Stimulated activated effector memory CD8-positive, alpha-beta T cell treated with anti-CD3 and anti-CD28 coated beads, Interleukin-12 subunit alpha, Interleukin-12 subunit beta, amount 100 ng/mL, for 72 hours (primary cell): ENCODE data around the gene GPAM.
"Not testable (repeated sequence)": the region's sequence is repeated elsewhere in the genome, so short reads cannot be mapped to it uniquely, and the experiment has no call there.

ENCODE experiments used
- ATAC-seq: fragments of 150-1000 bp; cut with Tn5 transposase; 2 replicates; pipeline ENCODE4 v1.10.0; 2021
- DNase-seq, 2 donors: peaks; one replicate each; pipeline ENCODE4 v3.0.0; 2021 to 2022; ENCODE audit warnings: low spot score in 2 of 2
- H3K27ac Mint-ChIP-seq: one replicate; pipeline ENCODE4 v1.8.0; 2022; ENCODE audit warnings: mild to moderate bottlenecking, mixed read lengths
- H3K36me3 Mint-ChIP-seq: one replicate; pipeline ENCODE4 v1.8.0; 2022; ENCODE audit warnings: mild to moderate bottlenecking, mixed read lengths
- H3K4me1 Mint-ChIP-seq: one replicate; pipeline ENCODE4 v1.8.0; 2022; ENCODE audit warnings: mixed read lengths
- H3K4me3 Mint-ChIP-seq: one replicate; pipeline ENCODE4 v1.8.0; 2022; ENCODE audit warnings: mild to moderate bottlenecking, mixed read lengths
- H3K9me3 Mint-ChIP-seq: one replicate; pipeline ENCODE4 v1.8.0; 2022; ENCODE audit warnings: mixed read lengths

GPAM gene

GRCh38 chr10:112202561-112203241 is 19.1 kb upstream of the GPAM start:
- peak; percentile 84 for ATAC-seq
- DNase-seq = no peak
- H3K4me3 Mint-ChIP-seq = peak overlapping the region; percentile 1
- no peak overlapping the region for H3K27ac Mint-ChIP-seq
- no peaks in the 10 kb centered on the region for H3K9me3 Mint-ChIP-seq
- H3K36me3 Mint-ChIP-seq = no peaks in the 10 kb centered on the region
- H3K4me1 Mint-ChIP-seq = peaks cover 12% of the 10 kb centered on the region

DNA sequence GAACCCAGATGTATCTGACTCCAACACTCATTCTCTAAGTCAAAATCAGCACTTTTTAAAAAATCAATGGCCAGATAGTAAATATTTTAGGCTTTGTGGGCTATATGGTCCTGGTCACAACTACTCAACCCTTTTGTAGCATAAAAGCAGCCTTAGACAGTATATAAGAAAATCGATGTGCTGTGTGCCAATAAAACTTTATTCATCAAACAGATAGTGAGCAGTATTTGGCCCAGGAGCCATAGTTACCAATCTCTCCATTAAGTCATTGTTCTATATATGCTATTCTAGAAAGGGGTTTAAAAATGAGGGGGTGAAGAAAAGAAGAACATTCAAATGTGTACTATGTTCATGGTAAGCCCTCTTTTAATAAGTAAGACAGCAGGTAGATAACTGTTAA is 18.5 kb upstream of the GPAM start:
- no peak for ATAC-seq
- no peak for DNase-seq
- no peaks in the 10 kb centered on the region for H3K36me3 Mint-ChIP-seq
- no peaks in the 10 kb centered on the region for H3K9me3 Mint-ChIP-seq
- peaks cover 12% of the 10 kb centered on the region for H3K4me1 Mint-ChIP-seq
- no peak overlapping the region for H3K27ac Mint-ChIP-seq
- H3K4me3 Mint-ChIP-seq = no peak overlapping the region

- Mint-ChIP-seq H3K4me1 (peaks cover 12% of the 10 kb centered on the region), H3K36me3 (no peaks in the 10 kb centered on the region), H3K4me3 (no peak overlapping the region), H3K27ac (no peak overlapping the region), H3K9me3 (no peaks in the 10 kb centered on the region)
- ATAC-seq (no peak), DNase-seq (no peak)
Observed at GRCh38 chr10:112201334-112201733, 17.8 kb upstream of the GPAM start.

DNA sequence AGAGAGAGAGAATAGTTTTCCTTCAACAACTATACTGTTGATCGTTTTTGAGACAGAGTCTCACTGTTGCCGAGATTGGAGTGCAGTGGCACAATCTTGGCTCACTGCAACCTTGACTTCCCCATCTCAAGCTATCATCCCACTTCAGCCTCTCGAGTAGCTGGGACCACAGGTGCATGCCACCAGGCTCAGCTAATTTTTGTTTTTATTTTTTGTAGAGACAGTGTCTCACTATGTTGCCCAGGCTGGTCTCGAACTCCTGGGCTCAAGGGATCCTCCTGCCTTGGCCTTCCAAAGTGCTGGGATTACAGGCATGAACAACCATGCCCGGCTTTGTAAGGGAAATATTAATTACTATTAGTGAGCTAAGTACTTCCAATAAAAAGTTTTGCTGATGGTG is 16.7 kb upstream of the GPAM start:
- ATAC-seq, H3K9me3 Mint-ChIP-seq, DNase-seq, H3K27ac Mint-ChIP-seq, H3K36me3 Mint-ChIP-seq, H3K4me3 Mint-ChIP-seq: not testable (repeated sequence)
- peaks cover 12% of the 10 kb centered on the region for H3K4me1 Mint-ChIP-seq

- H3K36me3 Mint-ChIP-seq, H3K9me3 Mint-ChIP-seq, H3K4me3 Mint-ChIP-seq, H3K27ac Mint-ChIP-seq, H3K4me1 Mint-ChIP-seq, ATAC-seq, DNase-seq: not testable (repeated sequence)
Observed at GRCh38 chr10:112197662-112198061, 14.1 kb upstream of the GPAM start.

- Mint-ChIP-seq H3K4me3 (no peak overlapping the region), H3K4me1 (no peaks in the 10 kb centered on the region), H3K27ac (no peak overlapping the region), H3K36me3 (no peaks in the 10 kb centered on the region), H3K9me3 (no peaks in the 10 kb centered on the region)
- no peak for ATAC-seq
- DNase-seq = no peak
Observed at GRCh38 chr10:112195224-112195623, 11.7 kb upstream of the GPAM start.

DNA sequence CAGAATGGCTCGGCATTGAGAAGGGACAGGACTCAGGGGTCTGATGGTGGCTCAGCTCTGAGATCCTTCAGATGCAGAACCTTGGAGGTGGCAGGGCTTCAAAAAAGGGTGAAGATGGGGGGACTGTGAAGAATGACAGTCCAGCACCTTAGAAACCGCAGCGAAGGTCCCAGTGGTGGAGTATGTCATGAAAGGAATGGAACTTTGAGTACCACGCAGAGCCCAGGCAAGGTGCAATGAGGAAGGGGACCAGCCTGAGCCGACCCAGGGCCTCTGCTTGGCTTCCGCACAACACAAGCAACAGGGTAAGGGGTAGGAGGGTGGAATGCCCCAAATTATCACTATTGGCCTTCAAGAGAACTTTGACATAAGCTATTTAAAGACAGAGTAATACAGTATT is 8.2 kb upstream of the GPAM start:
- ATAC-seq (no peak), DNase-seq (no peak)
- Mint-ChIP-seq H3K4me3 (no peak overlapping the region), H3K27ac (no peak overlapping the region), H3K4me1 (no peaks in the 10 kb centered on the region), H3K9me3 (no peaks in the 10 kb centered on the region), H3K36me3 (no peaks in the 10 kb centered on the region)

GRCh38 chr10:112191041-112191590 is 7.6 kb upstream of the GPAM start:
- Mint-ChIP-seq H3K36me3 (no peaks in the 10 kb centered on the region), H3K4me3 (no peak overlapping the region), H3K27ac (no peak overlapping the region)

GRCh38 chr10:112189465-112189864 is 5.9 kb upstream of the GPAM start:
- Mint-ChIP-seq H3K4me3 (no peak overlapping the region), H3K36me3 (no peaks in the 10 kb centered on the region), H3K9me3 (no peaks in the 10 kb centered on the region), H3K4me1 (peaks cover 11% of the 10 kb centered on the region), H3K27ac (no peak overlapping the region)
- no peak for DNase-seq
- no peak for ATAC-seq

More at GRCh38 chr10:112191041-112191590, 7.6 kb upstream of the GPAM start:
- no peak for ATAC-seq
- no peaks in the 10 kb centered on the region for H3K4me1 Mint-ChIP-seq
- no peak for DNase-seq
- H3K9me3 Mint-ChIP-seq = no peaks in the 10 kb centered on the region

DNA sequence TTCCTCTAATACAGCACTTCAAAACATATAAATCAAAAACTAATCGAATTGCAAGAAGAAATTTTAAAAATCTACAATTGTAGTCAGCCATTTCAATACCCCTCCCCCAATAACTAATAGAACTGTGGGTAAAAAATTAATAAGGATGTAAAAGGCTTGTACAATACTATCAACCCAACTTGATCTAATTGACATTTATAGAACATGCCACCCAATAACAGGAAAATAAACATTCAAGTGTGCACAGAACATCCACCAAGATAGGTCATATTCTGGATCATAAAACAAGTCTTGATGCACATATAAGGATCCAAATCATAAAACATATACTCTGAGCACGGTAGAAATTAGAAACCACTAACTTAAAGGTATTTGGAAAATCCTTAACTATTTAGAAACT is 4.0 kb upstream of the GPAM start:
- no peaks in the 10 kb centered on the region for H3K9me3 Mint-ChIP-seq
- H3K4me3 Mint-ChIP-seq = no peak overlapping the region
- ATAC-seq (no peak), DNase-seq (no peak)
- H3K36me3 Mint-ChIP-seq = peaks cover 13% of the 10 kb centered on the region
- H3K27ac Mint-ChIP-seq = no peak overlapping the region
- H3K4me1 Mint-ChIP-seq = peaks cover 28% of the 10 kb centered on the region

DNA sequence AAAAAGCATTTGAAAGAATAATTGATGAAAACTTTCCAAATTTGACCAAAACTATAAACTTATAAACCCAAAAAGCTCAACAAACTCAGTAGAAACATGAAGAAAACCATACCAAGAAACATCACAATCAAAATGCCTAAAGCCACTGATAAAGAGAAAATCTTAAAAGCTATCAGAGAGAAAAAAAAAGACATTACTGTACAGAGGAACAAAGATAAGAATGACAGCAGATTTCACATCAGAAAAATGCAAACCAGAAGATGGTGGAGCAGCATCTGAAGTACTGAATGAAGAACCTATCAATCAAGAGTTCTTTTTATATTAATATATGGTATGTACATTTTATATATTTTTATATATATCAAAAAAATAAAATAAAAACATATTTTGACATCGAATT is 2.4 kb upstream of the GPAM start:
- peak overlapping the region; percentile 20 for H3K4me3 Mint-ChIP-seq
- H3K27ac Mint-ChIP-seq = no peak overlapping the region

DNA sequence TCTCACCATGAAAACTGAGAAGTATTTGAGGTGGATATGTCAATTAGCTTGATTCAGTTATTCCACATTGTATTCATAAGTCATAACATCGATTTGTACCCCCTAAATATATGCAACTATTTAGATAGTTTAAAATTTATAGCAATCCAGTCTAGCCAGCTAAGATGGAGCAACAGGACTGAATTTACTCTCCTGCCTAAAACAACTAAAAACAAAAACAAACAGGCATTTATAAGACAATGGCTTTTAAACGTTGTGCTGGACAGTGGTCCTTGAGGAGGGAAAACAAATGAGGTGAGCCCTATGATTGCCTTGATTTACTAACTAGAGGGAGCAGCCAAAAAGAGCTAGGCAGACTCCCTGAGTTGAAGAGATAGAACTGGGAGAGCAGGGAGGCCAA is 814 bp upstream of the GPAM start:
- Mint-ChIP-seq H3K36me3 (peaks cover 17% of the 10 kb centered on the region), H3K27ac (peak overlapping the region; percentile 97)

More for the DNA sequence above, 2.4 kb upstream of the GPAM start:
- ATAC-seq = no peak
- H3K4me1 Mint-ChIP-seq = peaks cover 28% of the 10 kb centered on the region
- DNase-seq = no peak
- peaks cover 13% of the 10 kb centered on the region for H3K36me3 Mint-ChIP-seq
- H3K9me3 Mint-ChIP-seq = no peaks in the 10 kb centered on the region

DNA sequence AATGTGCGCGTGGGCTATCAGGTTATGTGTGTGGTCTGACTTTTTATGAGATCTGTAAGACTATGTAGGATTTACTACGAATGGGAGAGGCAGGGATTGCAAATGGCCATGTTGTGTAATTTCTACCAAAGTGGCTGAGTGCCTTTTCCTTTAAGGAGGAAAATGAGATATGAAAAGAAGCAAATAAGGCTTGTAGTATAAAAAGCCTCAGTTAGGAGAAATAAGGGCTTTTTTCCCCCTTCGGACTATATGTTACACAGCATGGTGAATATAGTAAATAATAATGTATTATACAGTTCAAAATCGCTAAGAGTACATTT is 447 bp upstream of the GPAM start:
- H3K4me1 Mint-ChIP-seq = peaks cover 28% of the 10 kb centered on the region
- ATAC-seq (no peak), DNase-seq (no peak)
- no peaks in the 10 kb centered on the region for H3K9me3 Mint-ChIP-seq
- H3K4me3 Mint-ChIP-seq = peak overlapping the region; percentile 93
- H3K36me3 Mint-ChIP-seq = peaks cover 19% of the 10 kb centered on the region
- H3K27ac Mint-ChIP-seq = peak overlapping the region; percentile 97

More for the DNA sequence above, 814 bp upstream of the GPAM start:
- DNase-seq (no peak), ATAC-seq (no peak)
- H3K4me3 Mint-ChIP-seq = peak overlapping the region; percentile 93
- peaks cover 28% of the 10 kb centered on the region for H3K4me1 Mint-ChIP-seq
- no peaks in the 10 kb centered on the region for H3K9me3 Mint-ChIP-seq

DNA sequence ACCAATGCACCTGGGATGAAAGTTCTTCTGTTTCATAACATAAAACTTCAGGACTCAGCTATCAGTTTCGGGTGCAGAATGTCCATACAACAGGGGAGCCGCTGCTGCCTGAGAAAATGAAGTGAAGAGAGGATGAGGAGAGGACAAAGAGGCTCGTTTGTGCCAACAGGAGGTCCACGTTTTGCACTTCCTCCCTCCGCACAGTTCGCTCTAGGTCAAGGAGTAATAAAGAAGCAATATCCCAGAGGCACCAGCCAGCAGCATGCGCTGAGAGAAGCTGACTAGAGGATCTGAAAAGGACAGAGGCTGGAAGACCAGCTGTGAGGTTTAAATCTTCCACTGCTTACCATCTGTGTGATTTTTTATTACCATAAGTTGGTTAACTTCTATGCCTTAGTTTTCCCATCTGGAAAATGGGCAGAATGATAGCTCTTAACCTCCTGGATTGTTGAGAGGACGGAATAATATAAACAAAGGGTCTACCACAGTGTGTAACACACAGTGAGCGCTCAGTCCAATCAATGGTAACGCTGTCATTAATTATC is 709 bp downstream of the GPAM start:
- no peaks in the 10 kb centered on the region for H3K9me3 Mint-ChIP-seq
- peak overlapping the region; percentile 97 for H3K27ac Mint-ChIP-seq
- peak overlapping the region; percentile 93 for H3K4me3 Mint-ChIP-seq
- H3K4me1 Mint-ChIP-seq = peaks cover 28% of the 10 kb centered on the region
- no peak for DNase-seq
- ATAC-seq = no peak
- peaks cover 30% of the 10 kb centered on the region for H3K36me3 Mint-ChIP-seq

- H3K4me3 Mint-ChIP-seq = no peak overlapping the region
- DNase-seq (no peak), ATAC-seq (no peak)
- H3K27ac Mint-ChIP-seq = peak overlapping the region; percentile 10
- H3K4me1 Mint-ChIP-seq = no peaks in the 10 kb centered on the region
- H3K36me3 Mint-ChIP-seq = peaks cover 60% of the 10 kb centered on the region
- no peaks in the 10 kb centered on the region for H3K9me3 Mint-ChIP-seq
Observed at GRCh38 chr10:112177247-112177646, 6.3 kb downstream of the GPAM start.

DNA sequence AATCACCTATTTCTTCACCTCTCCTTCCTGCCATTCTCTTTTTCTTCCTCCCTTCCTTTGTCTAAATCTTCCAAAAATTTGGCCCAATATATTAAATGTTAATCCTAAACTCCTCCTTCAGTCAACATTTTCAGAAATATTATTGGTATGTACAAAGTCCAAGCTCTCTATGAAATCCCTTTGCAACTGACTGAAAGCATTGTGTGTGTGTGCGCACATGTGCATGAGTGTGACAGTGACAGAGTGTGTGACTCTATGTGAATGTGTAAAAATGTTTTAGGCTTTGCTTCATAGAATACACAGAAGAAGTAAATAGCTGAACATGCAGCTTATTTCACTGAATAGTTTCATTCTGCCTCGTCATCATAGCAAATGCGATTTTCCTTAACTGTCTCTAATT is 7.0 kb downstream of the GPAM start:
- ATAC-seq (no peak), DNase-seq (no peak)
- H3K36me3 Mint-ChIP-seq = peaks cover 67% of the 10 kb centered on the region
- no peak overlapping the region for H3K27ac Mint-ChIP-seq
- no peak overlapping the region for H3K4me3 Mint-ChIP-seq
- H3K9me3 Mint-ChIP-seq = no peaks in the 10 kb centered on the region
- no peaks in the 10 kb centered on the region for H3K4me1 Mint-ChIP-seq
